ENCODE results near the gene NEIL1.

DNA sequence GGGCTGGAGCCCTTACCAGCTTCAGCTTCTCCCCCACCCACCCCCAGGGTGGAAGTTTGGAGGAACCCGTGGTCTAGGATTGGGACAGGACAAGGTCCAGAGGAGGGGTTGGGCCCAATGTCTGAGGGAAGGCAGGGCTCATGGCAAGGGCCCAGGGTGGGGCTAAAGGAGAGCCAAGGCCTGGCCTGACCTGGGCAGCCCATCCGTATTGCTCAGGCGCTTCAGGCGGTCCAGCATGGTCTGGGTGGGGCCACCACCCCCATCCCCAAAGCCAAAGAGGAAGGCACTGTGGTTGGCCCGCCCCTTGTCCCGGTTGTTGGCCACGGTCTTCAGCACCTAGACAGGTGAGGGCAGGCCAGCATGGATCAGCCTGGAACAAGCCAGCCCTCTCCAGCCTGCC lies 14.0 kb downstream of the NEIL1 start:
- TF ChIP-seq, protein P1, sequence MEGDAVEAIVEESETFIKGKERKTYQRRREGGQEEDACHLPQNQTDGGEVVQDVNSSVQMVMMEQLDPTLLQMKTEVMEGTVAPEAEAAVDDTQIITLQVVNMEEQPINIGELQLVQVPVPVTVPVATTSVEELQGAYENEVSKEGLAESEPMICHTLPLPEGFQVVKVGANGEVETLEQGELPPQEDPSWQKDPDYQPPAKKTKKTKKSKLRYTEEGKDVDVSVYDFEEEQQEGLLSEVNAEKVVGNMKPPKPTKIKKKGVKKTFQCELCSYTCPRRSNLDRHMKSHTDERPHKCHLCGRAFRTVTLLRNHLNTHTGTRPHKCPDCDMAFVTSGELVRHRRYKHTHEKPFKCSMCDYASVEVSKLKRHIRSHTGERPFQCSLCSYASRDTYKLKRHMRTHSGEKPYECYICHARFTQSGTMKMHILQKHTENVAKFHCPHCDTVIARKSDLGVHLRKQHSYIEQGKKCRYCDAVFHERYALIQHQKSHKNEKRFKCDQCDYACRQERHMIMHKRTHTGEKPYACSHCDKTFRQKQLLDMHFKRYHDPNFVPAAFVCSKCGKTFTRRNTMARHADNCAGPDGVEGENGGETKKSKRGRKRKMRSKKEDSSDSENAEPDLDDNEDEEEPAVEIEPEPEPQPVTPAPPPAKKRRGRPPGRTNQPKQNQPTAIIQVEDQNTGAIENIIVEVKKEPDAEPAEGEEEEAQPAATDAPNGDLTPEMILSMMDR (conservative IDR thresholded peaks at IDR 0.05 in 1 of 2, IDR thresholded peaks at IDR 0.05 in 1 of 2; ENCODE audit: low read depth in 1 of 2, low read length in 2 of 2), result no peak
- TF ChIP-seq EZH2 (IDR thresholded peaks at IDR 0.05; ENCODE audit: low read length, missing control alignments), result no peak

Data from fibroblast of lung (primary cell).